NCI-H146 (cell line): ENCODE data around the gene SBK1.
"Not testable (repeated sequence)": the region's sequence is repeated elsewhere in the genome, so short reads cannot be mapped to it uniquely, and the experiment has no call there.

Experiments
- DNase-seq: peaks from one replicate; lab custom pipeline; 2025; lab: John Stamatoyannopoulos, UW

SBK1 gene

DNA sequence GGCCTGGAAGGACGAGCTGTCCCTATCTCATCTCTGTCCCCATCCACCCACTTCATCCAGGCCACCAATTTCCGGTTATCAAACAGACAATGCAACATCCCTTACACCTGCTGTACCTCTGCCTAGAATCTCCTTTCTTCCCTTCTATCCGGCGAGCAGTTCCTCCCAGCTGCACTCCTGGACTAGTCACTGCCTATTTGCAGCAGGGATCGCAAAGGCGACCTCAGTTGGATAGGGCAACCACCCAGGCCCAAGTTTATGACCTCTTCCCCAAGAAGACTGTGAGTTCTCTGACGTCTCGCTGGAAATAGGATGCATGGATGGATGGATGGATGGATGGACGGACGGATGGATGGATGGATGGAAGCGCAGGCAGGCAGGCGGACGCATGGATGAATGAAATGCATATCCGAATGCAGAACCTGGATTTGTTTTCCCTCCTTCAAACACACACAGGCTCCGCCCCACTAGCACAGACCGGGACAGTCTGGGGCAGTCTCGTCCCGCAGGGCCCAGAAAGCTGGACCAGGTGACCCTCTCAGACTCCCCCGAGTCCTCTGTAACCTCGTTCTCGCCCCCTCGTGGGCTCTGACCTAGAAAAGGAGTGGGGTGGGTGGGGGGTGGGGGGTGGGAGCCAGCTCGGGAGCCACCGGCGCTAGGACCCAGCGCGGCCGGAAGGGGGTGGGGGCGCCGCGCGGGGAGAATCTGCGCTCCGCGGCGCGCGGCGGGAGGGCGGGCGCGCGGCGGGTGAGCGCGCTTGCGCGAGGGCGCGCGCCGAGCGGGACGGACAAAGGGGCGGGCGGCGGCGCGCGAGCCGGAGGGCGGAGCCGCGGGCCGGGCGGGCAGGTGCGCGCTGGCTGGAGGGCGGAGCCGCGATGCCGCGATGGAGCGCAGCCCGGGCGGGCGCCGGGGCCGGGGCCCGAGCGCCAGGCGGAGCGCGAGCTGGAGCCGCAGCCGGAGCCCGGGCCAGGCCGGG, at the start of gene SBK1:
Gene SBK1, plus strand, starts transcription at position 875 of the 976 bp plus-strand sequence. CDS start 24,867 bp downstream, outside the sequence.
- peak; percentile 91 for DNase-seq

DNA sequence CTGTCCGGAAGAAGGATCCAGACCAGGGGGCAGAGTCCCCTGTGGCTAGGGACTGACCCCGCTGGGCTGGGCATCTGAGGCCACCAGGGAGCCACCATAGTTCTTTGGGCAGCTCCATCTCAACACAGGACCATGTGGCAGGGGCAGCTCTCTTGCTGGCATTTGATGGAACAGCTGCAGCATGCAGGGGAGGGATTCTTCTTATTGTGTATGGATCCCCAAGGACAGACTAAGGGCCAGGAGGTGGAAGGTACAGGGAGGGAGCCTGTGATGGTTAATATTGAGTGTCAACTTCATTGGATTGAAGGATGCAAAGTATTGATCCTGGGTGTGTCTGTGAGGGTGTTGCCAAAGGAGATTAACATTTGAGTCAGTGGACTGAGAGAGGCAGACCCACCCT, 42.8 kb upstream of the SBK1 start:
- not testable (repeated sequence) for DNase-seq

DNA sequence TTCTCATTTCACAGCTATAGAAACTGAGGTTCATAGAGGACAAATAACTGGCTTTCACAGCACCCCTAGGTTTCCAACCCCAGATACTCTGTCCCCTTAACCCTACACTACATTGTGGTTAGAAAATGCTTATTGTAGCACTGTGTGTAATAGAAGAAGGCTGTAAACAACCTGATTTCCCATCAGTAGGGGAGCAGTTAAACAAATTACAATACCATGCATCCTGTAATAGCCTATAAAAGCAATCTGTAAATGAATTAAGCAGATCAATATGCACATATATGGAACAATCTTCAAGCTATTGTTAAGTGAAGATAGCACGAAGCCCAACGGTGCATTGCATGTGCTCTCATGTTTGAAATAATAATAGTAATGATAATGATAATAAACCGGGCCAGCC, 41.3 kb upstream of the SBK1 start:
- DNase-seq: no peak

DNA sequence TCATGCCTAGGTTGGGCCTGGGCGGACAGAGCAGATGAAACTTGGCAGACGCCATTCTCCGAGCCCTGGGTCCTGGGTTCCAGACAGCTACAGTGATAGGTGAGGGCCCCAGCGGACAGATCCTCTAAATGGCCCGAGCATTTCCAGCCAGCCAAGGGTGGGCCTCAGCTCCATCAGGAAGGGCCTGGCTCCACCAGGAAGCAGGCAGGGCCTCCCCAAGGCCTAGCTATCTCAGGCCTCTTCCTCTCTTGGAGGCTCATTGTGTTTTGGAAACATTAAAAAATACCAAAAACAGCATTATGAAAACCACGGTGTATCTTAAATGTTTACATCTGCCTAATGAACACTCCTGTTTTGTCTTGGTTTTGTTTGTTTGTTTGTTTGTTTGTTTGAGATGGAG, 38.2 kb upstream of the SBK1 start:
- DNase-seq: no peak

DNA sequence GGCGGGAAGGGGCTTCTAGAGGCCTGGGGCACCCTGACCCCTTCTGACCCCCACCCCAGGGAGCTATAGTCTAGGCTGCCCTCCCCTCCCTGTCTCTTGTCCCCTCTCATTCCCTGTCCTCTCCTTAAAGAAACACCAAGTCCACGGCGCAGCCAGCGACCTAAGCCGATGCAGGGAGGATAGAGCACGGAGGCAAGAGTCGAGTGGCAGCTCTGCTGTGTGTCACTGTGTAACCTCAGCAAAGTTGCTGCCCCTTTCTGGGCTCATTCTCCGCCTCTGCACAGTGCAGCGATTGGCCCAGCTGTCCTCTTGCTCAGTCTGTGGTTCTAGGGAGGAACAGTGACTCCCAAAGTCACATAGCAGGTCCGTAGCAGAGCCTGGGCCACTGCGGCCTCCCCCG, 36.5 kb upstream of the SBK1 start:
- no peak for DNase-seq

DNA sequence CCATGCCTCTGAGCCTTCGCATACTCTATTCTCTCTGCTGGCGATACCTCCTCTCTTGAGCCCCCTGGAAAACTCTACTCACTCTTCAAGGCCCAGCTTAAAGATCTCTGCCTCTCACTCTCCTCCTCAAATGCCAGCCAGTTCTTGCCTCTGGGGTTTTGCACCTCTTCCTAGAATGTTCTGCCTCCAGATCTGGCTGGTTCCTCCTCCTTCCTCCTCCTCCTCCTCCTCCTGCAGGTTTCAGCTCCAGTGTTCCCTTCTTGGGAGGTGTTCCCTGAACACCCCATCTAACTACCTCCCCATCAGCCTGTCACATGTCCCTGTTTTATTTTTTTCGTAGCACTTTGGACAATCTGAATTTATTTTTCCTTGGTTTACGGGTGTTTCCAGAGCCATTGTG, 35.1 kb upstream of the SBK1 start:
- no peak for DNase-seq

DNA sequence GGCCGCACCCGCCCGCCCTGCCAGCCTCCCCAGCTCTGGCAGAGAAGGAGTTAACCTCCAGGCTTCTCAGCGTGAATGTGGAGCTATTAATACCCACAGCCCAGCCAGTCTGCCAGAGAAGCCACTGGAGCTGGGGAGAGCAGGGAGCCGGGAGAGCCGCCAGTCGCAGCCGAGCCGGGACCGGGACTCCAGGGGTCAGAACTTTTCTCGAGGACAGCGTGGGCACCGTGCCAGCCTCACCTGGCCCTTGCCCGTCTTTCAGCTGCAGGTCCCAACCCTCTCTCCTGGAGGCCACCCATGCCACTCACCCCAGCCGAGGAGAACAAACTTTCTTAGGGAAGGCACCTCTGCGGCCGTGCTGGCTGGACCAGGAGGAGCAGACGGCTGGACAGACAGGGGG, 33.8 kb upstream of the SBK1 start:
- peak; percentile 37 for DNase-seq

DNA sequence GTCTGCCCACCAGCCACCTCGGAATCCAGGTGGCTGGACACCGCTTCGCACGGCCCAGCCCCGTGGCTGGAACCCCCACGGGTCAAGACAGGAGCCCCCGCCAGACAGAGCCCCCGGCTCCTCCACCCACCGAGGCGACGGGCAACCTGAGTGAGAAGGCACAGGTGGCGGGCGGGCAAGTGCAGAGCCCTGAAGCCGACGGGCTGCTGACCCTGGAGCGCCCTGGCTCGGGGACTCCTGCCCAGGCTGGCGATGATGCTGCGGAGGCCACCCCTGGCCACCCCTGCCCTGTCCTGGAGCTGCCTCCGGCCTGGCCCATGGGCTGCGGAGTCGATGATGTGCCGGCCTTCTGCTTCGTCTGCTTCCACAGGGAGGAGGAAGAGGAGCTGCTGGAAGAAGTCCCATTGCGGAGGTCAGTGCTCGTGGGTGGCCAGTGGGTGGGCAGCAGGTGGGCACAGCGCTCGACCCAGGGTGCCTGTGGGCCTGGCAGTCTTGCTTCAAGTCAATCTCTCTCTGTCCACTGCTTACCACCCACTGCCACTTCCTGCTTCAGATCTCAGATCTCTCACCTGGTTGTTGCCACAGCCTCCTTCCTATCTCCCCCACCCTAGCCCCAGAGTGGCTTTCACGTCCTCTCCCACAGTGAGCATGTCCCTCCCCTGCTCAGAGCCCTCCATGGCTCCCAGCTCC, 33.1 kb upstream of the SBK1 start:
- no peak for DNase-seq

DNA sequence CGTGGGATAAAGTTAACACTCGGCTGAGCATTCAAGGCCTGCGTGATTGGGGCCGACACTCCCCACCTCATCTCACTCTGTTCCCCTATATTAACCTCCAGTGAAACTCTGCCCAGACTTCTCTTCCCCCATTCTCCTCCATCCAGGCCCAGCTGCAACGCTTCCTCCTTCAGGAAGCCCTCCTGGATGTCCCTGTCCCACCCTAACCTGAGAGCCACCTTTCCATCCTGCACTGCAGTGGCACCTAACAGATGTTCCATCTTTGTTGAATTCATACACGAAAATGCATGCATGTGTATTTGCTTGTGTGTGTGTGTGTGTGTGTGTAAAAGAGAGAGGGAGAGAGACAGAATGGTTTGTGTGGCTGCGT, 32.6 kb upstream of the SBK1 start:
- DNase-seq: no peak

DNA sequence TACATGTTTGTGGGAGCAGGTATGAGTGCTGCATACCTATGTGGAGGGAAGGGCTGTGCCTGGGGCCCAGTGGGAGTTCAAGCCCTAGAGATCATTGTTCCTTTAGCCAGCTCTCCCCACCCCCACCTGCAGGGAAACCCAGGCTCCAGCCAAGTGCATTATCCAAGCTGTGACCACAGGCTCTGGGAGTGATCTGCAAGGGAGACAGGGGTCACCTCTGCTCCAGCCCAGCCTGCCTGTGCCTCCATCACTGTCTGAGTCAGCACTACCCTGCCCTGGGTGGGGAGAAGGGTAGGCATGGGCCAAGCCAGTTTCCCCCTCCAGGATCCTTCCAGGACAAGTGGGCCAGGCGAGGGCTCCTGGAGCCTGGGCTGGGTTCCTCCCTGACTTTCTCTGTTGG, 32.1 kb upstream of the SBK1 start:
- DNase-seq: peak; percentile 12

DNA sequence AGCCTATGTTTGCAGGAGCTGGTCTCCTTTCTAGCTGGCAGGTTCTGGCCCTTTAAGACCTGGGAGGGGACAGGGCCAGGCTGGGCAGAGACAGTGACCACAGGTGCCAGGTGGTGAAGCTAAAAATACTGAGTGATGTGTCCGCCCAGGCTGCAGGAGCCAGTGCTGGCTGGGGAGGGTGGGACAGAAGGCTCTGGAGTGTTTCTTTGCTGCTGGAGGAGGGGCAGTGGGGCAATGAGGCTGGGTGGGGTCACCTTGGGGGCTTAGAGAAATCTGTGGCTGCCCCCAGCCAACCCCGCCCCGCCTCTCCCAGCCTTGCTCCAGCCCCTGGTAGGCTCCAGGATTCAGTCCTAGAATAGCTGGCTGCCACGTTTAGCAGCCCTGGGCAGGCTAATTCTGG, 30.4 kb upstream of the SBK1 start:
- peak; percentile 79 for DNase-seq

DNA sequence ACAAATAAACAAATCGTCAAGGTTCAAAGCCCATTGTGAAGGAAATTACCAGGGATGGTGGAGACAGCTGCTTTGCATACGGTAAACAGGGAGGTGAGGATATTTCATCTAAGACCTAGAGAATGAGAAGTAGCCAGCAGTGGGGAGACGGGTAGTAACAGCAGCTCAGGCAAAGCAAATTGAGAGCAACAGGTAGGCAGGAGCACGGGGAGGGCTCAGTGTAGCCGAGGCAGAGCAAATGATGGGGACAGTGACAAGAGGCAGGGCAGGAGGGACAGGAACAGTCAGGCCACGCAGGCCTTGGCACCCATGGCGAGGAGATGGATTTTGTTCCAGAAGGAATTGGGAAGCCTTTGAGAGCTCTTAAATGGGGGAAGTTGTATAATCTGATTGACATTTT, 29.0 kb upstream of the SBK1 start:
- no peak for DNase-seq

DNA sequence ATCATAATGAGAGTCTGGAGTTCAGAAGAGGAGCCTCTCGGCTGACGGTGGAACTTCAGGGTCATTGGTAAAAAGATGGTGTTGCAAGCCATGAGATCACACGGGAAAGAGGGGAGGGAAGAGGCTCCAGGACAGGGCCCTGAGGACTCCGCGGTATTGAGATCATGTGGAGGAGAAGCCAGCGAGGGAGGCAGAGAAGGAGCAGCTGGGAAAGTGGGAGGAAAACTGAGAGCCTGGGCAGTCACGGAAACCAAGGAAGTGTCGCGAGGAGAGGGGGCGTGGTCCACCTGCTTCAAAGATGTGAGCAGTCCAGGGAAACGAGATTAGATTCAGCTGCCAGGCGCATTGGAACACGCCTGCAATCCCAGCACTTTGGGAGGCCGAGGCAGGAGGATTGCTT, 27.7 kb upstream of the SBK1 start:
- DNase-seq: no peak

DNA sequence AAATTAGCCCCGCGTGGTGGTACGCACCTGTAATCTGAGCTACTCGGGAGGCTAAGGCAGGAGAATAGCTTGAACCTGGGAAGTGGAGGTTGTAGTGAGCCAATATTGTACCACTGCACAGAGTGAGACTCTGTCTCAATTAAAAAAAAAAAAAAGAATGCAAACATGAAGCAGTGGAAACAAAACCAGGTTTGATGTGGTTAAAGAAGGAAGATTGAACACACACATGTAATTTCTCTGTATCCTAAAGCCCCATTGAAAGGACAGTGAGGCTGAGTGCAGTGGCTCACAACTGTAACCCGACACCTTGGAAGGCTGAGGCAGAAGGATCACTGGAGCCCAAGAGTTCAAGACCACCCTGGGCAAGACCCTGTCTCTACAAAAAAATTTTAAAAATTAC, 26.5 kb upstream of the SBK1 start:
- DNase-seq: no peak

DNA sequence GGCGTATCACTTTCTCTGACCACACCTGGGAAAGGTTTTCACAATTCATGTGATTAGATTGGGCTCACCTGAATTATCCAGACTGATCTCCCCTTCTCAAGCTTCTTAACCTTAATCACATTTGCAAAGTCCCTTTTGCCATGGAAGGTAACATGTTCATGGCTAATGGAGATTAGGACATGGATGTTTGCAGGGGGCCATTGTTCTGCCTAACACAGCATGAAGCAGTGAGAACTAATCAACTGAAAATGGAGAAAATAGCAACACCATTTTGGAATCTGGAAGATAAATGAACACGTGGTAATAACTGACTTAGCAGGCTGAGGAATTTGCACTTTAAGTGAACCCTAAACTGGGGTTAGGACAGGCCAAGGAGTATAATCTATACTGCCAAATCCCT, 25.0 kb upstream of the SBK1 start:
- DNase-seq: no peak

DNA sequence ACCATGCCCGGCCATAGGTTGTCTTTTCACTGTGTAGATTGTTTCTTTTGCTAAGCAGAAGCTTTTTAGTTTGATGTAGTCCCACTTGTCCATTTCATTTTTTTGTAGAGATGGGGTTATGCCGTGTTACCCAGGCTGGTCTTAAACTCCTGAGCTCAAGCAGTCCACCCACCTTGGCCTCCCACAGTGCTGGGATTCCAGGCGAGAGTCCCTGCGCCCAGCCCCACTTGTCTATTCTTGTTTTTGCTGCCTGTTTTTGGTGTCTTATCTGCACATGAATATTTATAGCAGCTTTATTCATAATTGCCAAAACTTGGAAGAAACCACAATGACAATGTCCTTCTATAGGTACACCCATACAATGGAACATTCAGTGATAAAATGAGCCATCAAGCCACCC, 18.8 kb upstream of the SBK1 start:
- DNase-seq: no peak

DNA sequence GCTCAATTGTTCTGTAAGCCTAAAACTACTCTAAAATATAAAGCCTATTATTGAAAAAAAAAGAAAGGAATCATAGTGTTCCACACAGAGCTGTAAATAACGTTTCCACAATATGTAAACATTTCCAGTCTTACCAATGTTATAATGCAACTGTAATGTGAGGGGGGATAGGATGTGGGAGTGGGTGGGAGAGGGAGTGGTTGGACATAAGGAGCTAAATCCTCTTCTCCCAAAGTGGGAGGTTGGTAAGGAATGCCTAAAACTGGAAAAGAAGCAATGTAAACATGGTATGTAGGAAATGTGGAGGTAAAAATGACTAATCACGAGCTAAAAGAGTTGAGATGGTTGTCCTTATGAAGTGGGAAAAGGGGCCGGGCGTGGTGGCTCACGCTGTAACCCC, 17.6 kb upstream of the SBK1 start:
- no peak for DNase-seq

DNA sequence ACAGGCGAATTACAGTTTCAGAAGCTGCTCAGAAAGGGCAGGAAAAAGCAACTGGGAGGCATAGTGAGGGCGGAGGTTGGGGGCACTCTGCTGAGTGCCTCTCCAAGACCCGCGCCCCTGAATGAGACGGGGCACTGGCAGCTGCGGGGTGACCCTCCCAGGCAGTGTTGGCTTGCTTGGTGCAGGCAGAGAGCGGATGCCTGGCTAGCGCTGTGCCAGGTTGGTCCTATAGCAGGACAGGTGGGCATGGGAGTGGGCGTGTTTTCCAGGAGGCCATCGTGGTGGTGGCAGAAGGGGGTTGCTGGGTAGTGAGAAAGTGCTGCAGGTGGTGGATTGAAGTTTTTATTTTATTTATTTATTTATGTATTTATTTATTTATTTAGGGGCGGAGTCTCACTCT, 16.0 kb upstream of the SBK1 start:
- no peak for DNase-seq

DNA sequence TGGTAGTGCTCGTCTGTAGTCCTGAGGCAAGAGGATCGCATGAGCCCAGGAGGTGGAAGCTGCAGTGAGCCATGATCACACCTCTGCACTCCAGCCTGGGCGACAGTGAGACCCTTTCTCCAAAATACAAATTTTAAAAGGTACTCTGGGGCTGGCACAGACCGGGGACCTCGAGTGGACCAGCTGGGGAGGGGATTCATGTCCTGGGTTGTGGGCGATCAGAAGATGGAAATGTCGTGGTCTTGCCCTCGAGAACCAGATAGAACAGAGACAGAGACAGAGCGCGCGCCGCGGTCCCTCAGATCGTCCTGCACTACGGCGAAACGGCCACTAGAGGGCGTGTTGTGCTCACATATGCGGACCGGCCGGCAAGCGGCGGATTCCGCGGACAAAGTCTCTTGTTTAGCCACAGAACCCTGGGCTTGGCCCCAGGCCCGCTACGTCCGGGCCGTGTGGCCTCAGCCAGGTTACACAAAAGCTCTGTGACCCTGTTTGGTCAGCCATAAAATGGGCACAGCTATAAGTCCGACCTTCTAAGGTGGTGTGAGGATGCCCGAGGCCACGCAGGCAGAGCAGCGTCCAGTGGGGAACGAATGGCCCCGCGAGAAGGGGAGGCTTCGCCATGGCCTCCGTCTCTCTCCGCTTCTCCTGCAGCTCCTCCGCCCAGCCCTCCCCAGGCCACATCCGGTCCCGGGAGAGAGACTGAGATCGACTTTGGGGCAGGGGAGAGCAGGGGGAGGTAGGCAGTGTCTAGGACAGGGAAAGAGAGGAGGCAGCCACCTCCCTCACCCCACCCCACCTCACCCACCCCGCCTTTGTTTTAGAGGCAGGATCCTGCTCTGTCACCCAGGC, 14.6 kb upstream of the SBK1 start:
- DNase-seq: peak; percentile 86

DNA sequence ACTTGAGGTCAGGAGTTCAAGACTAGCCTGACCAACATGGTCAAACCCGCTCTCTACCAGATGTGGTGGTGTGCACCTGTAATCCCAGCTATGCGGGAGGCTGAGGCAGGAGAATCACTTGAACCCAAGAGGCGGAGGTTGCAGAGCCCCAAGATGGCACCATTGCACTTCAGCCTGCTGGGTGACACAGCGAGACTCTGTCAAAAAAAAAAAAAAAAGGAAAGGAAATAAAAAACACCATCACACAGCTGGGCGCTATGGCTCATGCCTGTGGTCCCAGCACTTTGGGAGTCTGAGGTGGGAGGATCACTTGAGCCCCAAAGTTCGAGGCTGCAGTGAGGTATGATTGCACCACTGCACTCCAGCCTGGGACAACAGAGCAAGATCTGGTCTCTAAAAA, 13.3 kb upstream of the SBK1 start:
- DNase-seq: no peak

DNA sequence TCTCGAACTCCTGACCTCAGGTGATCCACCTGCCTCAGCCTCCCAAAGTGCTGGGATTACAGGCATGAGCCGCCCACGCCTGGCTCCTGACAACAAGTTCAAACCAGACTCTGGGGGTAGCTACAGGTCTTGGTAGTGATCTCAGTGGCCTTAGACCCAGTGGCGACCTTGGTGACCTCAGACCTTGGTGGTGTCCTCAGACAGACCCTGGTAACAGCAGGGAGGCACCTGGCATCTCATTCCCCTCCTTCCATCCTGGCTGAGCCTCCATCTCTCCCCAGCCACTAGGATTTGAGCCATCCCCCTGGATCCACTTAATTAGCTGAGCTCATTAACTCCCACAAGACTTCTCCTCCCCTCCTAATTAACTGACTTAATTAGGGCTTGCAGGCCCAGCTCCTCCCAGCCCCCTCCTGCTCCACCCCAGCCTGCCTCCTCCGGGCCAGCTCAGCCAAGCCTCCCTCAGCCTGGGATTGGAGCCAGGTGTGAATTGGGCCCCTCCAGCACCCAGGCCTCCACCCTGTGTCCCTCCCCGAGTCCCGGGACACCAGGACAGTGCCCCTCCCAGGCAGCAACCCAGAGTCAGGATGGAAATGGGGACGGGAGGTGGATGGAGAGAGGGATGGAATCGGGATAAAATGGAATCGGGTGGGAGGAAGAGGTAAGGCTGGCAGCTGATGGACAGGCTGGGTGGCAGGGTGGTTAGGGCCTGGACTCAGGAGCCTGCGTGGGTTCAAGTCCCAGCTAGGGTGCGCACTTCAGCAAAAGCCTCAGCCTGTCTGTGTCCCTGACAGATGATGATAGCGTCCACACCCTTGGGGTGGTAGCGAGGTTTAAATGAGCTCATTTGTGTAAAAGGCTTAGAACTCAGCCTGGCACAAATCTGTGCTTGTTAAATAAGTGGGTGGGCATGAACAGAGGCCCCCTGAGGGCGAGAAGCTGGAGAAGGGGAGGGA, 11.2 kb upstream of the SBK1 start:
- DNase-seq: no peak
